ENCODE measurements around the gene SLC46A1. TPM values are rescaled to one million over a fixed set of nuclear protein-coding genes. Genes with fewer than 3 reads are reported as not detected.

Gene SLC46A1
- total and polyA plus RNA-seq, 2 experiments from 2014 or later, result 3.3 to 12.5 TPM

GRCh38 chr17:28366605-28367004, 39.4 kb downstream of the SLC46A1 start:
- Mint-ChIP-seq H3K9me3 (no peaks in the 10 kb centered on the region), H3K27ac (no peak overlapping the region), H3K4me3 (no peak overlapping the region), H3K36me3 (ENCODE audit: low read depth) (peaks cover 8% of the 10 kb centered on the region; the same call in 2 of the 3 replicates), H3K4me1 (peaks cover 13% of the 10 kb centered on the region), H3K27me3 (ENCODE audit: insufficient read depth, low read depth, poor library complexity) (peaks cover 14% of the 10 kb centered on the region)
- Histone ChIP-seq H3K27me3 (ENCODE audit: insufficient read depth) (no peaks in the 10 kb centered on the region), H3K4me1 (ENCODE audit: insufficient read depth) (peaks cover 9% of the 10 kb centered on the region; the same call in 1 of the 2 replicates), H2AFZ (no peak overlapping the region), H3K4me2 (no peak overlapping the region), H4K20me1 (replicated peaks; ENCODE audit: insufficient read depth) (no peaks in the 10 kb centered on the region), H3F3A (replicated peaks; ENCODE audit: low read depth) (no peaks in the 10 kb centered on the region; the same call in 1 of the 2 replicates), H3K9me2 (ENCODE audit: insufficient read depth) (no peaks in the 10 kb centered on the region), H3K79me2 (replicated peaks; ENCODE audit: insufficient read depth) (no peaks in the 10 kb centered on the region), H3K27ac (ENCODE audit: low read depth) (no peak overlapping the region), H3K36me3 (ENCODE audit: insufficient read depth) (peaks cover 5% of the 10 kb centered on the region; the same call in 1 of the 2 replicates), H3K4me3 (no peak overlapping the region)
- ATAC-seq, result peak; percentile 8; the same call in 1 of the 3 replicates
- peak; percentile 39 for DNase-seq (ENCODE audit: low spot score)
- TF ChIP-seq CREB1 (CRISPR knock-in tag; IDR thresholded peaks at IDR 0.05; ENCODE audit: low read depth), result no peak
- TF ChIP-seq CTCF (conservative IDR thresholded peaks at IDR 0.05; ENCODE audit: low read depth in 2 of 2), result peak; percentile 12 to 30; a peak in 3 of 4 replicates

- H3K27me3 Mint-ChIP-seq (ENCODE audit: insufficient read depth, low read depth, poor library complexity), result peaks cover 11% of the 10 kb centered on the region
- no peaks in the 10 kb centered on the region for H3K9me3 Mint-ChIP-seq
- Histone ChIP-seq H3K9me2 (ENCODE audit: insufficient read depth) (no peaks in the 10 kb centered on the region), H3K4me2 (no peak overlapping the region), H3K27ac (ENCODE audit: low read depth) (no peak overlapping the region), H3K79me2 (replicated peaks; ENCODE audit: insufficient read depth) (no peaks in the 10 kb centered on the region), H3F3A (replicated peaks; ENCODE audit: low read depth) (no peaks in the 10 kb centered on the region; the same call in 1 of the 2 replicates), H3K4me3 (no peak overlapping the region), H3K27me3 (ENCODE audit: insufficient read depth) (no peaks in the 10 kb centered on the region), H3K4me1 (ENCODE audit: insufficient read depth) (peaks cover 2% of the 10 kb centered on the region; the same call in 1 of the 2 replicates), H3K36me3 (ENCODE audit: insufficient read depth) (peaks cover 8% of the 10 kb centered on the region; the same call in 1 of the 2 replicates), H2AFZ (no peak overlapping the region), H4K20me1 (replicated peaks; ENCODE audit: insufficient read depth) (no peaks in the 10 kb centered on the region; the same call in 1 of the 2 replicates)
- H3K27ac Mint-ChIP-seq, result no peak overlapping the region
- no peak overlapping the region for H3K4me3 Mint-ChIP-seq
- H3K4me1 Mint-ChIP-seq, result peaks cover 10% of the 10 kb centered on the region
- DNase-seq (ENCODE audit: low spot score), result no peak
- peaks cover 19% of the 10 kb centered on the region for H3K36me3 Mint-ChIP-seq (ENCODE audit: low read depth)
- ATAC-seq, result no peak
- TF ChIP-seq JUNB (IDR thresholded peaks at IDR 0.05; ENCODE audit: unreplicated experiment) (no peak), EZH2phosphoT487 (IDR thresholded peaks at IDR 0.05; ENCODE audit: unreplicated experiment) (no peak), REST (IDR thresholded peaks at IDR 0.05; ENCODE audit: unreplicated experiment) (no peak), ZNF114 (CRISPR knock-in tag; IDR thresholded peaks at IDR 0.05) (no peak), EZH2 (IDR thresholded peaks at IDR 0.05; ENCODE audit: low read depth, unreplicated experiment) (no peak), POLR2AphosphoS5 (IDR thresholded peaks at IDR 0.05; ENCODE audit: low read depth) (no peak), ZNF462 (CRISPR knock-in tag; IDR thresholded peaks at IDR 0.05) (no peak), NANOG (IDR thresholded peaks at IDR 0.05; ENCODE audit: borderline replicate concordance) (no peak), ZNF331 (CRISPR knock-in tag; IDR thresholded peaks at IDR 0.05; ENCODE audit: low read depth) (no peak)
These were observed 40.5 kb downstream of the SLC46A1 start for GRCh38 chr17:28365487-28365886.

Data from GM23338 (cell line).